Stimulated activated CD4-positive, alpha-beta T cell treated with anti-CD3 and anti-CD28 coated beads, Interleukin-1b, Interleukin-23, amount 100 ng/mL, for 4 hours (primary cell): ENCODE data around the gene TRDMT1.

Source experiments
- DNase-seq, 2 donors: peaks; one replicate each; pipeline ENCODE4 v3.0.0-alpha.2; 2020; ENCODE audit warnings: low read depth in 2 of 2

Gene TRDMT1, protein sequence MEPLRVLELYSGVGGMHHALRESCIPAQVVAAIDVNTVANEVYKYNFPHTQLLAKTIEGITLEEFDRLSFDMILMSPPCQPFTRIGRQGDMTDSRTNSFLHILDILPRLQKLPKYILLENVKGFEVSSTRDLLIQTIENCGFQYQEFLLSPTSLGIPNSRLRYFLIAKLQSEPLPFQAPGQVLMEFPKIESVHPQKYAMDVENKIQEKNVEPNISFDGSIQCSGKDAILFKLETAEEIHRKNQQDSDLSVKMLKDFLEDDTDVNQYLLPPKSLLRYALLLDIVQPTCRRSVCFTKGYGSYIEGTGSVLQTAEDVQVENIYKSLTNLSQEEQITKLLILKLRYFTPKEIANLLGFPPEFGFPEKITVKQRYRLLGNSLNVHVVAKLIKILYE

DNA sequence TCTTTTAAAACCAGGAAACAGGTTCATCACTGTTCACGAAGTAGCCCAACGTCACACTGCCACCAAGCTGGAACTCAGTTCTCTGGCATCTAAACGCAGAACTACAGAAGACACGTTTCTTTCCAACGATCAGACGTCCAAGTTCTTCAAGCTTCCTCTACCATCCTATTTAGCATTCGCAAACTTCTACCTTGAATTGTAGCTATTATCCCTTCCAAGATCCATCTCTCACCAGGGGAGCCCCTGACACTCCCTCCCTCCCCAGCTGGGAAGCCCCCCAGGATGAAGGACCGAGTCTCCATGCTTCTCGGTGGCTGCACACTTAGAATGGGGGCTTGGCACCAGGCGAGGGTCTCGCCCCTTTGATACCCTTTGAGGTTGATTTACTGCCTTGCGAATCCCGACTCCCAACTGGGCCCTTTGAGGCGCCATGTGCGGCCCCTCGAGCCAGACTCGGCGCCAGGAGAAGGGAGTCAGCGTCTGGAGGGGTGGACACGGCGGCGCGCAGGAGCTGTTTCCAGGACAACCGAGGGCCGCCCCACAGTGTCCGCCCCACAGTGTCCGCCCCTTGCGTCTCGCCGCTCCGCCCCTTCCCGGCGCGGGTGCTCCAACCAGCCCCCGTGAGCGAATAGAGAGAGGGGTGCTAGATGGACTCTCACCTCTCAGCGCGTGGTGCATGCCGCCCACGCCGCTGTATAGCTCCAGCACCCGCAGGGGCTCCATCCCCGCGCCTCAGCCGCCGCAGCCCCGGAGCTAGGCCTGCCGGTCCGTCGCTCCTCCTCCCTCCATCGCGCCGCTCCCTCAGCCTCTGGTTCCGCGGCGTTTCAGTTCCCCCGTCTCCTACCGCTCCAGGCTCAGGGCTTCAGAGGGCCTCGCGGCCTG is at the start of gene TRDMT1:
Gene TRDMT1, minus strand, starts transcription at position 761 of the 882 bp plus-strand sequence. Its CDS starts 38 bp downstream, at position 723.
- peak; percentile 72 to 74 for DNase-seq

DNA sequence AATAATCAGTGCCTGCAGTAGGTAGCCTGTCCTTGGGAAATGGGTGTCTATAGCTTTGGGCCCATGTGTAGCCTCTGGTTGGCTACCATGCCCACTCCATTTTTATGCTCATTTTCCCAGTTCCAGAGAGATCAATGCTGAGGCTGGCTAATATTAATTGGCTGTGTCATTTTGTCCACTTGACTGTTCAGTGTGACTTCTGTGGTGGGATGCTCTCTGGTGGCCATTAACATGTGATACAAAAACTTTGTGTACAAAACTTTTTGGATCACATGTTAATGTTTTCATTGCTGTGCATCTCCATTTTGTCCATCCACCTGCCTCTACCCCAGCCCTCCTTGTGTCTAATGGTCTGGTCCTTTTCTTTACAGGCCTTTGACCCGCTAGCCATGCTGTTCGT is 49.3 kb upstream of the TRDMT1 start:
- no peak for DNase-seq

DNA sequence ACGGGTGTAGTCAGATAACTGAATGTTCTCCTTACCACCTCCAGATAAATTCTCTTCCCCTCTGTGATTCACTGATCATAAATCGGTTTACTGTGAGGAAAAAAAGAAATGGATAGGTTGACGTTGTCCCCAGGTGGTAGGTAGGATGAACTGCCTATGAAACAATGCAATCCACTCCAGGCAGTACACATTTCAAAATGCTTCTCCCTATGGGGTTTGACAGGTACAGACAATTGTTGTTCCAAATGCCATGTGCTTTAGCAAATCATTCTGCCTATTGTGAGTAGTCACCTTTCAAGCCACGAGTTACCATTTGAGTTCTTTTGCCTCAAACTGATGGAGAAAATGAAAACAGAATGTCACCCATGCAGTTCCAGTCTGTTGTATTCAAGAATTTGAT is 48.3 kb upstream of the TRDMT1 start:
- no peak for DNase-seq

DNA sequence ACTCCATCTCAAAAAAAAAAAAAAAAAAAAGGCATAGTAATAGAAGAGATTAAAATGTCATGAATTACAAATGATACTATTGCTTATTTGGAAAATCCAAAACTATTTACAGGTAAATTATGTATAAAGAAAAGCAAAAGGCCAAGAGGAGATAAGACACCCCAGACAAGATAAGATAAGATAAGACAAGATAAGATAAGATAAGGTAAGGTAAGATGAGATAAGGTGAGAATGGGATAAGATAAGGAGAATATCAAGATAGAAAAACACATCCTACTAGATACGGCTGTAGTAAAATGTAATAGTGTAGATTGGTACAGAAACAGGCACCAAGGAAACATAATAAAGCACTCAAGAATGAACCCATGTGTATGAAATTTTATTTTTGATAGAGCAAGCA is 47.5 kb upstream of the TRDMT1 start:
- no peak for DNase-seq

DNA sequence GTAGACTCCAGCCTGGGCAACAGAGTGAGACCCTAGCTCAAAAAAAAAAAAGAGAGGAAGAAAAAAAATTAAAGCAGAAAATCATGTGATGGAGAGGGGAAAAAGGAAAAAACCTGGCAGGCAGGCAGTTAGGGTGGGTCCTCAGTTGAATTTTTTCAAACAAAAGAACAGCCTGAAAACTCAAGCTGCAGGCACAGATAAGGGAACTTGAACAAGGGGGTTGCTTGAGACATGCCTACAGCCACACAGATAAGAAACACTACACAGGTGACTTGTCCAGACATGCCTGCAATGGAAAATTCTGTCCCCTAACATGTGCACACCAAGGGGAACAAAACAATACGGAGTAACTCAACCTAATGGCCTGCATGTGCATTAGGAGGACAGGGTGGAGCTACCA is 45.7 kb upstream of the TRDMT1 start:
- no peak for DNase-seq

DNA sequence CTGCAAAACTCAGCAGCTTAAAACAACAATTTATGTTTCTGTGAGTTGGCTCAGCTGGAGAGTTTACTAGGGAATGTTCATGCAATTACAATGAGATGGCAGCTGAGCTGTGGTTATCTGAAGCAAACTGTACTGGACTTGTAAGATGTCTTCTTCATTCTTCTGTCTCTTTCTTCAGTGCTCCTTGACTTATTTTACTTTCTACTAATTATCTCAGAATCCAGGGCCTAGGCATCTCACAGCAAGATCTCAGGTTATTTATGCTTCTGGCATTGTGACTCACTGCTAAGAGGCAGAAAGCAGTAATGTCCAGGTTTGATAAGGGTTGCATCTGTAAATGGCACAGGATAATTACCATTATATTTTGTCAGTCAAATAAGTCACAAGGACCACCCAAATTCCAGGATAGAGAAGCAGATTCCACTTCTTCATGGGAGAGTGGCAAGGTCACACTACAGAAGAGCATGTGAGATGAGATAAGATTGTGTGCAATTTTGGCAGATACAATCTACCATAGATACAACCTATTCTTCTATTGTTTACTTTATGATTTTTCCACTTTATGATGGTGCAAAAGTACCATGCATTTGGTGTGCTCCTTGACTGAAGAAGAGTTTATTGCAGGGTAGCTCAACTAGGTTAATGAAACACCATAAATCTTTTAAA is 43.4 kb upstream of the TRDMT1 start:
- DNase-seq = no peak

DNA sequence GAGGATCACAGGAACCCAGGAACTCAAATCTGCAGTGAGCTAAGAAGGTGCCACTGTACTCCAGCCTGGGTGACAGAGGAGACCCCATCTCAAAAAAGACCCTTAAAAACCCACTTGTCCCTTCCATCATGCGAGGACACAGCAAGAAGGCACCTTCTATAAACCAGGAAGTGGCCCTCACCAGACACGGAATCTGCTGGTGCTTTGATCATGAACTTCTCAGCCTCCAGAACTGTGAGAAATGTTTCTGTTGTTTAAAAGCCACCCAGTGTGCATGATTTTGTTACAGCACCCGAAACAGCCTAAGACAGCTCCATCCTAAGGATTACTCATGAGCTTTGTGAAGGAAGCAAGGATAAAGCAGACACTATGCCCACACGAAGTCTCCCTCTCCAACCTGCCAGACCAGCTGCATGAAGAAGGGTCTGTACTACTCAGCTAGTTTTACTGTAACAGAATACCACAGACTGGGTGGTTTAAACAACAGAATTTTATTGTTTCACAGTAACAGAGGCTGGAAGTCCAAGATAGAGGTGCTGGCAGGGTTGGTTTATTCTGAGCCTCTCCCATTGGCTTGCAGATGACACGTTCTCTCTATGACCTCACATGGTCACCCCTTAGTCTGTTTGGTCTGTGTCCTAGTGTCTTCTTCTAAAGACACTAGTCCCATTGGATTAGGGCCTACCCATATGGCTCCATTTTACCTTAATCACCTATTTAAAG is 40.3 kb upstream of the TRDMT1 start:
- no peak for DNase-seq

DNA sequence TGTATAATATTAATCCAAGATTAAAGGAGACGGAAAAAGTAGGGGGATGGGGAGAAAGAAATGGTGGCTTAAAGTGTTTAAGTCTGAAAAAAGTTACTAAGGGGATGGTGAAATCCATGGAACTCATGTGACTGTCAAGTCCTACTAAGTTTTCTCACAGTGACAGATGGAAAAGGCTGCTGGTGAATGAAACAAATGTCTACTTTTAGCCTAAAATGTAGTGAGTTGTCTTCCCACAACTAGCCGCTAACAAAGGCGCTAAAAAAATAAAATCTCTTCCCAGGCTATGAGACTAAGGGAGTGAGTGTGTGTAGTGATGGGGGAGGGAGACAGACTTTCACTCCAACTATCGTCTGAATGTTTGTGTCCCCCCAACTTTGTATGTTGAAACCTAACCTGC is 39.1 kb upstream of the TRDMT1 start:
- no peak for DNase-seq

DNA sequence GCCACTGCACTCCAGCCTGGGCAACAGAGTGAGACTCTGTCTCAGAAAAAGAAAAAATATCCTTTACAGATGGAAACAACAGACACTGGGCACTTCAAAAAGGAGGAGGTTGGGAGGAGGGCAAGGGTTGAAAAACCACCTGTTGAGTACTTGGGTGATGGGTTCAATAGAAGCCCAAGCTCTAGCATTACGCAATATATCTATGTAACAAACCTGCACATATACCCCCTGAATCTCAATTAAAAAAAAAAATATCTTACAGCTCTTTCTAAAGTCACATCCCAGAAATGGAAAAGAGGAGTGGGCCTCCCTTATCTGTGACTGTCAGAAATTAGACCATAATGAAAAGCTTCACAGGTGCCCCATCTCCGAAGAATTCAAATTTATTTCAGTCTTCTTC is 38.6 kb upstream of the TRDMT1 start:
- no peak for DNase-seq

DNA sequence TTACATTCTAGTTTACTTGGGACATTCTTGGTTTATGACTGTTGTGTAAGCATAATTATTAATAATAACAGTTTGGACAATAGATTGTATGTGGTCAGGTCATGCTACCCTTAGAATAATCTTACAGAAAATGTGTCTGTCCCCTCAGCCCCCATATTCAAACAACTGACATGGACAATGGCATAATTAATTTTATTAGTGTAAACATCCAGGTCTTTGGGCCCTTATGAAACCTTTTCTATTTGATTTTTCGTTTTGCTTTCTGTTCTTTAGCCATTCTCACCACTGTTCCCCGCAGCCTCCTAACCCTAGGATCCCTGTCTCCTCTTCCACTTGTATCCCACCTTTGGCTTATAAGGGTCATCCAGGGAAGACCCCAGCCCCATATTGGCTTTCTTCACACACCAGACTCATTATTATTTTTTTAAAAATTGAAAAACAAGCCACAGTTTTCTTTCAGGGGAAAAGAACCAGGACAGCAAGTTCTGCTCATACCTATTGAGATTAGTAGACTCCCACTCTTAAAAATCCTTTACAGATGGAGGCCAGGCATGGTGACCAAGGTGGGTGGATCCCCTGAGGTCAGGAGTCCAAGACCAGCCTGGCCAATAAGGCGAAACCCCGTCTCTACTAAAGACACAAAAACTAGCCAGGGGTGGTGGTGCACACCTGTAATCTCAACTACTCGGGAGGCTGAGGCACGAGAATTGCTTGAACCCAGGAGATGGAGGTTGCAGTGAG is 38.0 kb upstream of the TRDMT1 start:
- no peak for DNase-seq

DNA sequence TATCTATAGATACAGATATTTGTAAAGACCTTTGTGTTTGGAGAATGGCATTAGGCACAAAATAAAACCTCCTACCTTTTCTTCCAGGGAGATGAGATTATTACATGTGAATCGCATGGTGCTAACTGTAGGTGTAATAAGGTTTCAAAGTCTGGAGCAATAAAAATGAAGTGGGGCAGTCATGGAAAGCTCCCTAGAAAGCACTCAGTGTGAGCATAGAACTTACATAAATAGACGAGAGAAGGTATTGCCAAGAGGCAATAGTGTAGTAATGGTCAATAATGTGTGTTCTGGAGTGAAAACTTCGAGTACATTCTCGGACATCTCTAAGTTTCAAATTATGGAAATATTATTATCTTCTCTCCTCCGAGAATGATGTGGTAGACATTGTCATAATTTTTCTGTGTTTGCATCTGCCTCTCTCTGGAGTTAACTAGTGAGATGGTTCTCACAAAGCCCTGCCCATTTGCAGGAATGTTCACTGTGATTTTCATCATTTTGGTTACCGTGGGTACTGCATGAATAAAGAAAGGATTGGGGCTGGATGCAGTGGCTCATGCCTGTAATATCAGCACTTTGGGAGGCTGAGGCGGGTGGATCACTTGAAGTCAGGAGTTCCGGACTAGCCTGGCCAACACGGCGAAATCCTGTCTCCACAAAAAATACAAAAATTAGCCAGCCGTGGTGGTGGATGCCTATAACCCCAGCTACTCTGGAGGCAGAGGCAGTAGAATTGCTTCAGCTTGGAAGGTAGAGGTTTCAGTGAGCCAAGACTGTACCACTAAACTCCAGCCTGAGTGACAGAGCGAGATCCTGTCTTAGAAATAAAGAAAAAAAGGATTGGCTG is 37.2 kb upstream of the TRDMT1 start:
- DNase-seq = no peak

DNA sequence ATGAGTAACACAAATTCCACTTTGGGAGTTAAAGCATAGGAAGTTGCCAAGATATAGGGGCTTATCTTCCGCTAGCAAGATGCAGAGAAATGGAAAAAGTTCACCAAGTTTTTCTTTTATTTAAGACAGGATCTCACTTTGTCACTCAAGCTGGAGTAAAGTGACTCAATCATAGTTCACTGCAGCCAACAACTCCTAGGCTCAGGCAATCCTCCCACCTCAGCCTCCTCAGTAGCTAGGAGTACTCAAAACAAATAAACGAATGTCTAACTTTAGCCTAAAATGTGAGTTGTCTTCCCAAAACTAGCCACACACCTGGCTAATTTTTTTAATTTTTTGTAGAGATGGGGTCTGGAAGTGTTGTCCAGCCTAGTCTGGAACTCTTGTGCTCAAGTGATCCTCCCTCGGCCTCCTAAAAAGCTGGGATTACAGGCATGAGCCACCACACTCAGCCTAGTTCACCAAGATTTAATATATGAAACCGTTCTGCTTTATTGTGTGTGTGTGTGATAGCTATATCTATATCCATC is 36.5 kb upstream of the TRDMT1 start:
- DNase-seq = no peak

DNA sequence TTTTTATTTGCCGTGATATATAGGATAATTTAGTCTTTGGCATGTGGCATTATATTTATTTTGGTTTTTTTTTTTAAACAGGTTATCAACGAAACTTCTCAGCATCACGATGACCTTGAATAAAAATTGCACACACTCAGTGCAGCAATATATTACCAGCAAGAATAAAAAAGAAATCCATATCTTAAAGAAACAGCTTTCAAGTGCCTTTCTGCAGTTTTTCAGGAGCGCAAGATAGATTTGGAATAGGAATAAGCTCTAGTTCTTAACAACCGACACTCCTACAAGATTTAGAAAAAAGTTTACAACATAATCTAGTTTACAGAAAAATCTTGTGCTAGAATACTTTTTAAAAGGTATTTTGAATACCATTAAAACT is 35.7 kb upstream of the TRDMT1 start:
- DNase-seq = no peak

DNA sequence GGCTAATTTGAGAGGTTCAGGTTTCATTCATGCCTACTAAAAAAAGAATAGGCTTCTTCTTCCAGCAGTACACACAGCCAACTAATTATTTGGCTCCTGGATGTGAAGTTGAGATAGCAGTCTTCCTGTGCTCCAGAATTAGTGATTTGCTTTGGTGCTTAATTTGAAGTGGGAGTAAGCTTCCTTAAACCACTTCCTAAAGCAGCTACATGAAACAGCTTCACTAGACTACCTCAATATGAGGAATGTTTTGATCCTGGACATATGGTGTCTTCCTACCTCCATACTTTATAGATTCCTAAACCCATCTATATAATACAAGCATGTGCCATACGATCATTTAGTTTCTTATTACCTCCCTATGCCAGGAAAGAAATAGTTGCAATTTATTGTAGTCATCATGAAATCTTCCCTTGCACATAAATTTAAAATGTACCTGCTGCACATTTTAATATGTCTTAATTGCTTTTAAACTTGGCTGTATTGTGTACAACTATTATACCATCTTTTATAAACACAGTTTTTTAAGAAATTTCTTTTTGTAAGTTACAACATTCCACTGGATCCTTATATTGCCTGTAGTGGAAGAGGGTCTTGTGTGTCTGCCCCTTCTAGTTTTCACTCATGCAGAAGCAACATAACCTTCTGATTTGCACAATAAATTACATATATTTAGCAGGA is 35.1 kb upstream of the TRDMT1 start:
- DNase-seq = no peak

DNA sequence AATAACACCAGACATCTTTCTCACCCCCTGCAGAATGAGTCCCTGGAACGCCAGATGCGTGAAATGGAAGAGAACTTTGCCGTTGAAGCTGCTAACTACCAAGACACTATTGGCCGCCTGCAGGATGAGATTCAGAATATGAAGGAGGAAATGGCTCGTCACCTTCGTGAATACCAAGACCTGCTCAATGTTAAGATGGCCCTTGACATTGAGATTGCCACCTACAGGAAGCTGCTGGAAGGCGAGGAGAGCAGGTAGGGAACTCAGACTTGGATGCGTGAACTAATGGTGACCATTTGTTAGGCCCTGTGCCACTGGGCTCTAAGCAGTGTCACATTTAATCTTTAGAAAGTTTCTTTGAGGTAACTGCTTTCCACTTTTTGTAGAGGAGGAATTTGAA is 33.7 kb upstream of the TRDMT1 start:
- no peak for DNase-seq

DNA sequence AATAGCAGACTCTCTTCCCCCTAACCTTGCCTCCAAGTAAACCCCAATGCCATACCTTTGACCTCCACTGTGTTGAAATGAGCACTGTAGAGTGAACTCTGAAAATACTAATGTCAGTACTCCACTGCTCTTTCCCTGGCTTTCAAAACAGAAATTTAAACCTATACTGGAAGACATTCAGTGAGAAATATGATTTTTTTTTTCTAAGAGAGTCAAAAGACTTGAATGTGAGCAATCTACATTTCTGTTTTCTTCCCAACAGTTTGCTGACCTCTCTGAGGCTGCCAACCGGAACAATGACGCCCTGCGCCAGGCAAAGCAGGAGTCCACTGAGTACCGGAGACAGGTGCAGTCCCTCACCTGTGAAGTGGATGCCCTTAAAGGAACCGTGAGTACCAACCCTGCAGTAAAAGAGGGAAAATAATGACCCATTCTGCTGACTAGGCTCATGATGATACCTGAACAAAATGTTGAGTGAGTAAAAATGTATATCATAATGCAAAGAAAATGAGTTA is 33.0 kb upstream of the TRDMT1 start:
- DNase-seq = no peak

DNA sequence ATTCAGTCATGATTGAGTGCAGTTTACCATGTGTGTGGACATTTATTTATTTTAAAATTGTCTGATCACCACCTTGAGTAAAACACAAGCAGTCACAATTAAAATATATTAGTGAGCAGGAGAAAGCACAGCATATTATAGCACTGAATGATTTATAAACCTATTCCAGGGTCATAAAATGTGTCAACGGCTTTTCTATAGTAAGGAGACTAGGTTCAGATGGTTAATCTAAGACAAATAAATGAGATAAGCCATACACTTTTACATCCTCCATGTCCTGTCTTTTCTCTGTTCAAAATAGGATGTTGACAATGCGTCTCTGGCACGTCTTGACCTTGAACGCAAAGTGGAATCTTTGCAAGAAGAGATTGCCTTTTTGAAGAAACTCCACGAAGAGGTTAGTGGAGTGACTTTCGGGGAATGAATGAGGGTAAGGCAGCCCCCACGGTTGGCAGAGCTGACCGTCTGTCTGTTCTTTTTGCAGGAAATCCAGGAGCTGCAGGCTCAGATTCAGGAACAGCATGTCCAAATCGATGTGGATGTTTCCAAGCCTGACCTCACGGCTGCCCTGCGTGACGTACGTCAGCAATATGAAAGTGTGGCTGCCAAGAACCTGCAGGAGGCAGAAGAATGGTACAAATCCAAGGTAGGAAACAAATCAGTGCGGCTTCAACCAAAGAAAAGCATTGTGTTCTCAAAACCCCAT is 32.0 kb upstream of the TRDMT1 start:
- DNase-seq = no peak

DNA sequence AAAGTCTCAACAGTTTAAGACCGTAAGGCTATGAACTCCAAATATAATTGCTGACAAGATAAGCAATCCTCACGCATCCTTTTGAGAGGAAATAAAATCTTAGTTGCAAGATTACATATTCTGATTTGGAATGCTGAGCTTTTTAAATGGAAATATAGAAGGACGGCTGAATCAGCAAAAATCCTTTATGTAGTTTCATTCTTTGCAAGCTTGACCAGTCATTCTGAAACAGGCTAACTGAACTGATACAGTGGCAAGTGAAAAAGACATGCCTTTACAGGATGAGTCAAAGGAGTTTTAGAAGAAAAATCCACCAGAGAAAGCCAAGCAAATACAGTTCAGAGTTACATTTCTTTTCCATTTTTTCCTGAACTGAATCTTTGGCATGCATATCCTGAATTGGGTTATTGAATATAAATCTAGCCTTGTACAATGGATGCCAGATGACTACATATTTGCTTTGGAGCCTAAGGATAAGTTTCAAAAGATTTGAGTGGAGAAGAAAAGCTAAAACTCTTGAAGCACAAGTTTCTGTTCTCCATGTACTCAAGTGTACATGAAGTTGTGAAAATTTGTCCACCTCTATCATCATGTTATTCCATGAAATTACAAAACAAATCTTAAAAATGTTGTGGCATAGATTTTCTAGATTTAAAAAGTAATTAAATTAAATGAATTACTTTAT is 30.9 kb upstream of the TRDMT1 start:
- no peak for DNase-seq
